GM19099 (cell line): ENCODE measurements around the gene PNPLA8.

Experiments
- POLR2A ChIP-seq: IDR thresholded peaks from 3 replicates; pipeline ENCODE4 v1.6.1; 2011; ENCODE audit warnings: low read depth; ENCODE audit not compliant: insufficient read length; ENCODE audit errors: extremely low read depth

The PNPLA8 gene

GRCh38 chr7:108492742-108493141, 33.2 kb downstream of the PNPLA8 start:
- TF ChIP-seq POLR2A: no peak

DNA sequence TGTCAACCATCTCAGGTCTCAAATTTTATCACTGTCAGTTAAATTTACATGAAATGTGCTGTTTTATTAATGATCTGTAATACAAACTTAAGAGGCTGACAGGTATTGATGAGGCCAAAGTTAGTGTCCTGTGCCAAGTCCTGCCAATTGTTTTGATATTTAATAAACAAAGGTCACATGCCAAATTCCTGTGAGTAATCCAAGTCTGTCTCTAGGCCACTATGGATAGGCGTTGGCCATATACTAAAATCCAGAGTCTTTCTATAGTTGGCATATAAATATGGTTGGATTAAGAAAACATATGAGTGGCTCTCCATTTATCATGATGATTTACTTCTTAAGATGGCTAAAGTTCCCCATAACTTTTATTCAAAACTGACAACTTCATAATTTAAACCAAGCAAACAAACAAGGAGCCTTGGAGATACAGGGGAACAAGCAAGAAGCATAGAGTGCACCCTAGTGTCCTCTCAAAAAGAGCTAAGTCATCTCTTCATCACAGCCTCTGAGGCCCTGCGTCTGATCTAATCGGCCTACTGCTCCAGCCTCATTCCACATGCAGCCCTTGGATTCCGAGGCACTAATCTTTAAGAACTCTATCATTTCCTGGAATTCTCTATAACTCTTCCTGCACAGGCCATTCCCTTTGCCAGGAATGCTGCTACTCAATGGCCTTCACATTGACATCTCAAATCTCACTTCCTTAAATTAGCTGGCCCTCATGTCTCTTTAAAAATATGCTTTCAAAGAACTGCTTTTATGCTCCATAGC, 37.0 kb downstream of the PNPLA8 start:
- TF ChIP-seq POLR2A: no peak

- no peak for TF ChIP-seq POLR2A
These were observed 38.3 kb downstream of the PNPLA8 start for GRCh38 chr7:108487646-108488045.

- no peak for TF ChIP-seq POLR2A
These were observed 39.5 kb downstream of the PNPLA8 start for GRCh38 chr7:108486291-108486966.

DNA sequence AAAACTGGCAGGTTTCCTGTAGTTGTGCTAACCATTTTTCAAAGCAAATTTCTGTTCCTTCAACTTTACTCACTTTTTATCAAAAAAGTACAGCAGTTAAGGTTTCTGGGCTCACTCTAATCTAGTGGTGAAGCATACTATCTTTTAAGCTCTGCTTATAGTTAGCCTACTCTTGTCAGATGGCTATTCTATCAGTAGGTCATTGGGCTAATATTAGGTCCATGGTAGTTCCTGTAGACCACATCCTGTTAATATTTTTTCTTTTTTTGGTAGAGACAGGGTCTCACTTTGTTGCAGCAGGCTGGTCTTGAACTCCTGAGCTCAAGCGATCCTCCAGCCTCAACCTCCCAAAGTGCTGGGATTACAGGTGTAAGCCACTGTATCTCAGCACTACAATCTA, 41.8 kb downstream of the PNPLA8 start:
- TF ChIP-seq POLR2A: no peak

DNA sequence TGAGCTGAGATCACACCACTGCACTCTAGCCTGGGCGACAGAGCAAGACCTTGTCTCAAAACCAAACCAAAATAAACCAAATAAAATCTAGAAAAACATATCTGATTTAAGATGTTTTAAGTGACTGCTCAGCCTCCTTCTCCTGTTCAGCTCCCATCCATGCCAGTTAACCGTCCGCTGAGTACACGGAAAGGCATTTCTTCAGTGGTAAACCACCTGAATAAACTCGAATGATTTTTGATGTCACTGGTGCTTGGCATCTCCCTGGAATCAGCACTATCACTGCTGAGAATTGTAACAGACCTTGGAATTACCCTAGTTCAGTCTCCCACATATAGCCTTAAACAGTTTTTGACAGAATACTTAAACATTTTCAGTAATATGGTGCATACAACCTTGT, 45.6 kb downstream of the PNPLA8 start:
- no peak for TF ChIP-seq POLR2A

GRCh38 chr7:108479751-108480150, 46.2 kb downstream of the PNPLA8 start:
- no peak for TF ChIP-seq POLR2A

DNA sequence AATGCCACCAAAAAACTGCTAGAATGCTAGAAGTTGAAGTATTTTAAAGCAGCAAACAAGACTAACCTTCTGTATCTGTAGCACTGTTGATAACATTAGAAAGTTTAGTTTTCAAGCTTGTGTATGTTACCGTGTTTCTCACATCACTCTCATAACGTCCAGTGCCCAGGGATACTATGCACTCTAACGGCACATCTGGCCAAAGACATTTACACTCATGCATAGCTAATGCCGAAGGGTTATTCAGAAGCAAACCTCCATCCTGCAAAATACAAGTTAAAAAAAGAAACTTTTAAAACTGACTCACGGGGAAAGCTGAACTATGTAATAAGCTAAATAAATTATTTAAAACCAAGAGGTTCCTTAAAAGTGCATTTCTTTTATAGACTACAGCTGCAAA, 46.8 kb downstream of the PNPLA8 start:
- TF ChIP-seq POLR2A: no peak

DNA sequence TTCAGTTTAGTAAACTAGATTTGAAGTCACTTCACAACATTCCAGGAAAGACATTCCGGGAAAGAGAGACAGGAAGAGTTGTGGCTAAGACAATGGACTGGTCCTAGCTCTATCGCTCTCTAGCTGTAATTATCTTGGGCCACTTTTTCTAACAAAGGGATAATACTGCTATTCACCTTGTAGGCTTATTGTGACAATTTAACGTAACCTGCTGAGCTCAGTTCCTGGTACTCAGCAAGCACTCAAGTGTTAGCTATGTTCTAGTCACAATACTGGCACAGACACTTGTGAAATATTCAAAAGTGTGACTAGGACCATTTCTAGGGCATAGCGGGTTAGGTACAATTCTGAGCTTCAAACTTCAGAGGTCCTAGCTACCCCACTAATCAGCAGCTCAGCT, 57.7 kb downstream of the PNPLA8 start:
- TF ChIP-seq POLR2A: no peak

DNA sequence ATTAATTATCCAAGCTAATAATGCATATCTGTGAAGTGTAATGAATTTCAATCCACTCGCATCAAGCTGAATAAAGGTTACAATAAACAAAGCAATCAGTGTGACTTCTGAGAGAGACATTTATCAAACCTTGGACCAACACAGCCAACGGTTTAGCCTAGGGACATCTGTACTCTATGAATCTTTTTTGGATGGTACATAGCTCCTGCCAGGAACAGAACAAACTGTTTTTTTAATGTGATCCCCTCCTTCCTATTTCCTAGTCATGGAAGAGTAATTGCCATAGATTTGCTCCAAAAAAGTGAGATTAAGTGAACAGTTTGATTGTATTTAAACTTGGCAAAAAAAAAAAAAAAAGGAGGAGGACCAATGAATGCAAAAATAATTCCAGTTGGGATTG, 58.5 kb downstream of the PNPLA8 start:
- no peak for TF ChIP-seq POLR2A

DNA sequence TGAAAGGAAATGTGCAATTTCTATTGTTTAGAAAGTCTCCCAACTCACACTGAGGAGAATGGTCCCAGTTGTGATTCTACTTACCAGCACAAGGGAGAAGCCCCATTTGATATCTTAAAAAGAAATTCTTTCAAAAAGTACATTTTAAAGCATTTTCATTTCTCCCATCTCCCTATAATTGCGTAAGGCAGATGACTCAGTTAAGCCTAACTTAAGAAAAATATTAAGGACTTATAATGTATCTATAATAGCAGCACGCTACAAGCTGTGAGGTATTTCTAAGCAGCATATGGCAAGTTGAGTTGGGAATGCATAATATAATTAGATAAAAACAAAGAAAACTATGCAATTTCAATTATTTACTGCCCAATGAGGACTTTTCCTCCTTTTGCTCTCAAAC, 61.2 kb downstream of the PNPLA8 start:
- no peak for TF ChIP-seq POLR2A

GRCh38 chr7:108463613-108464012, 62.3 kb downstream of the PNPLA8 start:
- no peak for TF ChIP-seq POLR2A

- TF ChIP-seq POLR2A: no peak
These were observed 64.1 kb downstream of the PNPLA8 start for GRCh38 chr7:108461840-108462239.

- no peak for TF ChIP-seq POLR2A
These were observed 65.0 kb downstream of the PNPLA8 start for GRCh38 chr7:108460964-108461363.

- TF ChIP-seq POLR2A: no peak
These were observed 65.9 kb downstream of the PNPLA8 start for GRCh38 chr7:108459922-108460551.

- TF ChIP-seq POLR2A: no peak
These were observed 68.1 kb downstream of the PNPLA8 start for GRCh38 chr7:108457871-108458270.
